K562 (cell line): Measurements from ENCODE around the gene ZBTB2. TPM values are rescaled to one million over a fixed set of nuclear protein-coding genes. Genes with fewer than 3 reads are reported as not detected.

Experiments
- AFF1 ChIP-seq, 2 experiments: fragments of 450-650 bp; IDR thresholded peaks; 2 replicates each; pipeline ENCODE4 v1.6.1; 2018; ENCODE audit warnings: mild to moderate bottlenecking in 2 of 2, low read depth in 1 of 2; ENCODE audit not compliant: partially characterized antibody in 2 of 2
- ARID3B ChIP-seq: fragments of 250-450 bp; sonication (Bioruptor Pico); IDR thresholded peaks from 2 replicates; pipeline ENCODE4 v1.4.0; 2020; ENCODE audit warnings: borderline replicate concordance
- ATF1 ChIP-seq, 2 experiments: fragments of 450-650 bp in 1 of 2; IDR thresholded peaks; 2 replicates each; pipeline ENCODE4 v1.6.1; 2016; ENCODE audit warnings: missing compliant biosample characterization in 1 of 2, missing genetic modification characterization in 1 of 2
- BDP1 ChIP-seq: IDR thresholded peaks from 3 replicates; pipeline ENCODE4 v1.6.1; 2011; ENCODE audit not compliant: insufficient read length, insufficient read depth
- BRD4 ChIP-seq: fragments of 200-600 bp; sonication (generic); IDR thresholded peaks from 2 replicates; pipeline ENCODE4 v1.6.1; 2017; ENCODE audit warnings: inconsistent platforms
- CHD1 ChIP-seq: fragments of 200-600 bp; sonication (generic); IDR thresholded peaks from one replicate; pipeline ENCODE4 v1.6.1; 2012; ENCODE audit warnings: mild to moderate bottlenecking, moderate library complexity, low read length, inconsistent platforms
- CHD4 ChIP-seq: fragments of 200-600 bp; sonication (generic); IDR thresholded peaks from 3 replicates; pipeline ENCODE4 v1.6.1; 2012; ENCODE audit warnings: low read depth, mild to moderate bottlenecking, mixed read lengths, low read length, inconsistent platforms; ENCODE audit not compliant: insufficient read depth, insufficient replicate concordance, poor library complexity, severe bottlenecking
- GTF2F1 ChIP-seq: IDR thresholded peaks from 2 replicates; pipeline ENCODE4 v1.6.1; 2011; ENCODE audit warnings: low read depth, low read length, improper control_type of control experiment
- HMG20B ChIP-seq: fragments of 250-450 bp; sonication (Bioruptor Pico); IDR thresholded peaks from 2 replicates; pipeline ENCODE4 v1.5.0; 2021; ENCODE audit warnings: mild to moderate bottlenecking
- HOMEZ ChIP-seq: fragments of 250-450 bp; sonication (Bioruptor Pico); IDR thresholded peaks from 2 replicates; pipeline ENCODE4 v1.4.0; 2020; ENCODE audit warnings: mild to moderate bottlenecking, moderate library complexity
- NBN ChIP-seq: fragments of 450-650 bp; IDR thresholded peaks from 2 replicates; pipeline ENCODE4 v1.6.1; 2016; ENCODE audit warnings: low read depth, mild to moderate bottlenecking
- NEUROD1 ChIP-seq: fragments of 150-350 bp; IDR thresholded peaks from 2 replicates; pipeline ENCODE4 v1.6.1; 2014; ENCODE audit warnings: borderline replicate concordance, low read length, low read depth; ENCODE audit not compliant: partially characterized antibody
- NFXL1 ChIP-seq: fragments of 450-650 bp; formaldehyde crosslinking; IDR thresholded peaks from 2 replicates; pipeline ENCODE4 v1.4.0; 2021; ENCODE audit warnings: mild to moderate bottlenecking
- YY1 ChIP-seq, 3 experiments: IDR thresholded peaks; 2 replicates each; pipeline ENCODE4 v1.6.1; 2011; ENCODE audit warnings: low read length in 2 of 3, mild to moderate bottlenecking in 2 of 3, moderate library complexity in 2 of 3, borderline replicate concordance in 1 of 3, control low read depth in 1 of 3, low read depth in 1 of 3; ENCODE audit not compliant: insufficient read depth in 3 of 3, insufficient replicate concordance in 2 of 3, control insufficient read depth in 1 of 3, insufficient read length in 1 of 3; ENCODE audit errors: extremely low read depth in 1 of 3
- ZNF124 ChIP-seq: sonication (generic); formaldehyde crosslinking; IDR thresholded peaks from 2 replicates; pipeline ENCODE4 v1.8.1; 2022; ENCODE audit warnings: missing genetic modification reagents
- ZNF217 ChIP-seq: sonication (generic); formaldehyde crosslinking; IDR thresholded peaks from 2 replicates; pipeline ENCODE4 v1.8.0; 2022; ENCODE audit warnings: mild to moderate bottlenecking, missing genetic modification reagents
- ZNF23 ChIP-seq: fragments of 250-450 bp; sonication (Bioruptor Pico); IDR thresholded peaks from 2 replicates; pipeline ENCODE4 v1.4.0; 2020; ENCODE audit warnings: mild to moderate bottlenecking
- ZNF668 ChIP-seq: fragments of 250-450 bp; sonication (Bioruptor Pico); IDR thresholded peaks from 2 replicates; pipeline ENCODE4 v1.8.0; 2022; ENCODE audit warnings: mild to moderate bottlenecking, inconsistent platforms
- polyA plus RNA-seq, 8 experiments: library from polyadenylated mRNA; depleted of rRNA in 4 of 8; stranded (reverse) in 5 of 8; unstranded in 3 of 8; fragments of >200 nt; fragmentation: Nextera tagmentation in 2 of 8; fragmentation: Illumina TruSeq in 1 of 8; extraction: Ambion mirVana in 2 of 8; extraction: Trizol in 1 of 8; gene quantifications; 2 replicates each; pipeline versions ENCODE4 v1.2.1 to v1.2.3, GENCODE V29; 2011 to 2014; ENCODE audit warnings: inconsistent platforms in 1 of 8, missing spikeins in 1 of 8
- total RNA-seq, 7 experiments: library from RNA; depleted of rRNA in 6 of 7; stranded (reverse); fragments of >200 nt in 6 of 7; fragmentation: Illumina TruSeq in 2 of 7; extraction: Trizol in 2 of 7; gene quantifications; 2 replicates each; pipeline versions ENCODE4 v1.2.1 to v1.2.3, GENCODE V29; 2011 to 2021; ENCODE audit warnings: low replicate concordance in 1 of 7

Gene ZBTB2
- total and polyA plus RNA-seq, 9 of the 15 experiments (the other 6 are each of a cell fraction or from before 2014, with no cell fraction given): 5.1 to 26.2 (median 16.4) TPM

GRCh38 chr6:151391471-151392413 lies at the start of gene ZBTB2 (continued):
- no peak for TF ChIP-seq AFF1 (IDR thresholded peaks at IDR 0.05; ENCODE audit: low read depth in 1 of 2, partially characterized antibody in 2 of 2)
- TF ChIP-seq NBN: no peak
- TF ChIP-seq ZNF668: no peak
- TF ChIP-seq NEUROD1: no peak
- TF ChIP-seq CHD1: peak; percentile 86
- no peak for TF ChIP-seq BDP1
- no peak for TF ChIP-seq ZNF124
- no peak for TF ChIP-seq ZNF217 (CRISPR knock-in tag)
- TF ChIP-seq HMG20B (CRISPR knock-in tag): no peak
- TF ChIP-seq ARID3B (CRISPR knock-in tag): no peak
- TF ChIP-seq ZNF23: no peak
- no peak for TF ChIP-seq NFXL1 (CRISPR knock-in tag)
- peak in 1 of 3 experiments; percentile 20 for TF ChIP-seq YY1 (IDR thresholded peaks at IDR 0.05; ENCODE audit: borderline replicate concordance in 1 of 3, control insufficient read depth in 1 of 3, extremely low read depth in 1 of 3, insufficient read depth in 3 of 3, insufficient read length in 1 of 3, insufficient replicate concordance in 2 of 3, low read depth in 1 of 3, low read length in 2 of 3)
- no peak for TF ChIP-seq ATF1 (CRISPR knock-in tag; IDR thresholded peaks at IDR 0.05)
- TF ChIP-seq ATF1 (tag; IDR thresholded peaks at IDR 0.05): 0 out of 2 replicates have a peak, but pooled peaks have one; percentile 28
- TF ChIP-seq CHD4: no peak
- no peak for TF ChIP-seq HOMEZ (CRISPR knock-in tag)
- no peak for TF ChIP-seq GTF2F1
- no peak; the same call in 1 of the 2 replicates for TF ChIP-seq BRD4
